ENCODE data around the gene SLC51A.

DNA sequence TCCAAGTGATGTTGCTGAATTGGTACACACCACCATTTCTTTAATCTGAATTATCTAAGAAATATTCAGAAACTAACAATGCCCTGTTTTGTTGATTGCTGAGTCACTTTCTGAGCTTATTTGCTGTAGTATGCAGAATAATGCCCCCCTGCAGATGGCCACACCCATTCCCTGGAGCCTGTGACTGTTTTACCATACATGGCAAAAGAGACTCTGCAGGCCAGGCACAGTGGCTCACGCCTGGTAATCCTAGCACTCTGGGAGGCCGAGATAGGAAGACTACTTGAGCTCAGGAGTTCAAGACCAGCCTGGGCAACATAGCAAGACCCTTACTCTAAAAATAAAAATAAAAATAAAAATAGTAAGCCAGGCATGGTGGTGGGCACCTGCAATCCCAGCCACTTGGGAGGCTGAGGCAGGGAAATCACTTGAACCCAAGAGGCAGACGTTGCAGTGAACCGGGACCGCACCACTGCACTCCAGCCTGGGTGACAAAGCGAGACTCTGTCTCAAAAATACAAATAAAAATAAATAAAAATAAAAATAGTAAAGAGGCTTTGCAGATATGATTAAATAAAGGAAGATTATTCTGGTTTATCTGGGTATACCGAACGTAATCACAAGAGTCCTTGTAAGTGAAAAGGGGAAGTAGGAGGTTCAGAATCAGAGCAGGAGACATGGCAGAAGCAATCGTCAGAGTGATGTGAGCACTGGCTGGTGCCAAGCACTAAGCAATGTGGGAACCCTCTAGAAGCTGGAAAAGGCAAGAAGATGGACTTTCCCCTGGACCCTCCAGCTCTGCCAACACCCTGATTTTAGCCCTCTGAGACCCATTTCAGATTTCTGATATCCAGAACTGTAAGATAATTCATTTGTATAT is 52.2 kb downstream of the SLC51A start:
- no peak for TF ChIP-seq CTCF (IDR thresholded peaks at IDR 0.05)
- no peak for TF ChIP-seq POLR2A (IDR thresholded peaks at IDR 0.05)
